Measurements from ENCODE around the gene CACNA1I. TPM values are rescaled to one million over a fixed set of nuclear protein-coding genes. Genes with fewer than 3 reads are reported as not detected.

The CACNA1I gene
- total and polyA plus RNA-seq, 2 donors (not counting 1 experiment from before 2014, with no cell fraction given): 0.07 to 0.25 TPM

GRCh38 chr22:39631381-39632286 is 61.1 kb downstream of the CACNA1I start:
- ChIA-PET POLR2A (no interaction called here), CTCF (no interaction called here)
- DNase-seq: no peak
- Mint-ChIP-seq H3K9me3 (ENCODE audit: insufficient read depth) (no peaks in the 10 kb centered on the region), H3K4me1 (no peaks in the 10 kb centered on the region), H3K27ac (no peak overlapping the region), H3K27me3 (peaks cover 45% of the 10 kb centered on the region), H3K4me3 (no peak overlapping the region)
- Histone ChIP-seq H3K9me3 (ENCODE audit: control extremely low read depth in 1 of 3, control insufficient read depth in 2 of 3, insufficient read depth in 1 of 3, low read length in 2 of 3) (no peaks in the 10 kb centered on the region), H3K9ac (ENCODE audit: low read length) (no peak overlapping the region), H3K4me1 (ENCODE audit: control insufficient read depth in 2 of 2, insufficient read depth in 2 of 2, low read length in 2 of 2) (no peaks in the 10 kb centered on the region), H3K4me2 (replicated peaks; ENCODE audit: low read depth, low read length, poor library complexity, severe bottlenecking) (no peak overlapping the region), H2AFZ (ENCODE audit: insufficient read depth, low read depth, low read length, poor library complexity, severe bottlenecking) (no peak overlapping the region), H4K20me1 (ENCODE audit: control insufficient read depth, insufficient read depth, low read length, poor library complexity, severe bottlenecking) (no peaks in the 10 kb centered on the region), H3K4me3 (ENCODE audit: control extremely low read depth in 1 of 5, extremely low read depth in 1 of 5, insufficient read depth in 1 of 5, low read depth in 2 of 5, low read length in 4 of 5) (no peak overlapping the region), H3K36me3 (replicated peaks in 1 of 2; ENCODE audit: control extremely low read depth in 1 of 2, control insufficient read depth in 1 of 2, extremely low read depth in 1 of 2, insufficient read depth in 2 of 2, low read length in 1 of 2) (no peaks in the 10 kb centered on the region), H3K27me3 (replicated peaks in 1 of 4; ENCODE audit: control extremely low read depth in 1 of 4, control insufficient read depth in 3 of 4, insufficient read depth in 4 of 4, low read length in 3 of 4) (peaks cover 0 to 16% (median 1%) of the 10 kb centered on the region in 4 experiments), H3K79me2 (ENCODE audit: control insufficient read depth, insufficient read depth, low read length) (no peaks in the 10 kb centered on the region), H3K27ac (ENCODE audit: low read length in 2 of 2) (no peak overlapping the region)
- TF ChIP-seq EZH2 (IDR thresholded peaks at IDR 0.05; ENCODE audit: borderline replicate concordance, insufficient read depth, low read depth, low read length, poor library complexity, severe bottlenecking): no peak
- TF ChIP-seq CTCF (IDR thresholded peaks at IDR 0.05): no peak
- 83% methylated on average over 14 of the region's 16 CpGs for WGBS (ENCODE audit: insufficient coverage)
- ATAC-seq (ENCODE audit: low read depth): no peak
- intact Hi-C loops (cut with micrococcal nuclease): no loop called here

Data from B cell (primary cell).